GM12875 (cell line): ENCODE measurements around the gene MAPK1IP1L.
"Not testable (repeated sequence)": the region's sequence is repeated elsewhere in the genome, so short reads cannot be mapped to it uniquely, and the experiment has no call there.

ENCODE experiments used
- H3K4me3 ChIP-seq: one replicate; pipeline ENCODE4 v1.5.1; 2011; ENCODE audit warnings: low read depth, low read length, control low read depth
- CTCF ChIP-seq: IDR thresholded peaks from 2 replicates; pipeline ENCODE4 v1.5.1; 2011; ENCODE audit warnings: low read depth, mild to moderate bottlenecking, control low read depth, inconsistent platforms, low read length, moderate library complexity, borderline replicate concordance; ENCODE audit not compliant: insufficient read depth

MAPK1IP1L gene

DNA sequence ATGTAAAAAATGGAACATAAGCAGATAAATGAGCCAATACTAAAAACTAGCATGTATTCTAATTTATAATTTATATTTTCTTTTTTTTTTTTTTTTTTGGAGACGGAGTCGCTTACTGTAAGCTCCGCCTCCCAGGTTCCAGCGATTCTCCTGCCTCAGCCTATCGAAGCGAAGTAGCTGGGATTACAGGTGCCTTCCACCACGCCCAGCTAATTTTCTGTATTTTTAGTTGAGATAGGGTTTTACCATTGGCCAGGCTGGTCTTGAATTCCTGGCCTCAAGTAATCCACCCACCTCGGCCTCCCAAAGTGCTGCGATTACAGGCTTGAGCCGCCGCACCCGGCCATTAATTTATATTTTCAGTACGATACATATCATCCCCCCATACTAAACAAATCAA is 2.7 kb downstream of the MAPK1IP1L start:
- no peak for TF ChIP-seq CTCF
- no peak overlapping the region for H3K4me3 ChIP-seq

DNA sequence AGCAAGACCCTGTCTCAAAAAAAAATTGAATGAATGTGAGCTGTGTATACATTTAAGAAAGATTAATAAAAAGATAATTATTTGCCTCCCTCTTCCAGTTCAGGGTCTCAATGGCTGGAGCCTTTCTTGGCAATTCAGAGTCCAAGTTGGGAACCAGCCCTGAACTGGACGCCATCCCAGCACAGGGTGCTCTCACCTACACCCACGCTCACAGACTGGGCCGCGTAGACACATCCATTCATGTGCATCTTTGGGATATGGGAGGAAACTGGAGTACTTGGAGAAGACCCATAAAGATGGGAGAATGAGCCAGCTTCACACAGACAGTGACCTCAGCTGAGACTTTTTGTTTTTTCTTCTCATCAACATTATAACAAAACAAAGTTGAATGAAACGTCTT is 6.5 kb downstream of the MAPK1IP1L start:
- H3K4me3 ChIP-seq, result no peak overlapping the region
- TF ChIP-seq CTCF, result no peak

DNA sequence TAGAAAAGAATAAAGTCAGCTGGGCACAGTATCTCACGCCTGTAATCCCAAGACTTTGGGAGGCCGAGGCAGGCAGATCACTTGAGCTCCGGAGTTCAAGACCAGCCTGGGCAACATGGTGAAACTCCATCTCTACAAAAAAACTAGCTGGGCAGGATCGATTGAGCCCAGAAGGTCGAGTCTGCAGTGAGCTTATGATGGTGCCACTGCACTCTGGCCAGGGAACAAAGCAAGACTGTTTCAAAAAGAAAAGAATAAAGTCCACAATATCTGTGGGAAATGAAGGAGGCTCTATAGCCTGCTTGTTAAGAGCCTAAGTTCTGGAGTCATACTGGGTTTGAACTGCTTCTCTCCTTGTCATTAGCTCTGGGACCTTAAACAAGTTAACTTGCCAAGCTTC is 7.9 kb downstream of the MAPK1IP1L start:
- H3K4me3 ChIP-seq, result no peak overlapping the region
- no peak for TF ChIP-seq CTCF

DNA sequence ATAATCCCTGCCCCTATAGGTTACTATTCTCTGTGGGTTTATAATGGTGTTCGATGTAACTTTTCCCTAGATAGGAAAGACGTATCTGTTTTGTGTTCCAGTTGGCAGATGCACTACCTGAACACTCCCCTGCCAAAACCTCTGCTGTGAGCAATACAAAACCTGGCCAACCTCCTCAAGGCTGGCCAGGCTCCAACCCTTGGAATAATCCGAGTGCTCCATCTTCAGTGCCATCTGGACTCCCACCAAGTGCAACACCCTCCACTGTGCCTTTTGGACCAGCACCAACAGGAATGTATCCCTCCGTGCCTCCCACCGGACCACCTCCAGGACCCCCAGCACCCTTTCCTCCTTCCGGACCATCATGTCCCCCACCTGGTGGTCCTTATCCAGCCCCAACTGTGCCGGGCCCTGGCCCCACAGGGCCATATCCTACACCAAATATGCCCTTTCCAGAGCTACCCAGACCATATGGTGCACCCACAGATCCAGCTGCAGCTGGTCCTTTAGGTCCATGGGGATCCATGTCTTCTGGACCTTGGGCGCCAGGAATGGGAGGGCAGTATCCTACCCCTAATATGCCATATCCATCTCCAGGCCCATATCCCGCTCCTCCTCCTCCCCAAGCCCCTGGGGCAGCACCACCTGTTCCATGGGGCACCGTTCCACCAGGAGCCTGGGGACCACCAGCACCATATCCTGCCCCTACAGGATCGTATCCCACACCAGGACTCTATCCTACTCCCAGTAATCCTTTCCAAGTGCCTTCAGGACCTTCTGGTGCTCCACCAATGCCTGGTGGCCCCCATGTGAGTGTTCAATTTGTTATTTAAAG is 11.3 kb downstream of the MAPK1IP1L start:
- TF ChIP-seq CTCF, result no peak
- H3K4me3 ChIP-seq, result no peak overlapping the region

DNA sequence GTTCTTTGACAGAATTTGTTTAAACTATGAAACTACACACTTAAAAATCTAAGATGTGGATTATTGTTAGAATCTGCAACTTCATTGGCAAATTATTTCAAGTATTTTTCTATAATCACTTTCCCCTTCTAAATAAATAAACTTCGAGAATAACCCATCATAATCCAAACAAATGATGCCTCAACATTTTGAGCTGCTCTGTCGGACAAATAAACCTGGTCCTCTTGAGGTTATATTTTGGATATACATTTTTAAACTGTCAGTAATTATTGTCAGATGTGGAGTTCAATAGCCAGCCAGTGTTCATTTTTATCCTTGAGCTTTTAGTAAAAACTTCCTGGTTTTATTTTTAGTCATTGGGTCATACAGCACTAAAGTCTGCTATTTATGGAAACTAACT is 13.4 kb downstream of the MAPK1IP1L start:
- not testable (repeated sequence) for H3K4me3 ChIP-seq

DNA sequence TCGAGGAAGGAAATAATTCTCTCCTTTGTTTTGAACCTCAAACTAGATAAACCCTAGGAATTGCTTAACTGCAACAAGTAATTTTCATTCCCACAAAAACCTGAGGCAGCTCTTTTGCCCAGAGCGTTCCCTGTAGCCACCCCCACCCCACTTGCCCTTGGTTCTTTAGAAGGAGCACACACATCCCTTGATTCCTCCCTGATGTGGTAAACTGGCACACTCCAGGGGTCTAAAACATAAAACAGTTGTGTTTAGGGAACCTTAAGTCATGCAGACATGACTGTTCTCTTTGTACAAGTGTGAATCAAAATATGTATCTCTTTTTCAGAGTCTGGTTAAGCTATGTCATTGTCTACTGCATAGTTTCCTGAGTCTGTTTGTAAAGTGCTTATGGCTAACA is 14.0 kb downstream of the MAPK1IP1L start:
- no peak for TF ChIP-seq CTCF
- no peak overlapping the region for H3K4me3 ChIP-seq

GRCh38 chr14:55066223-55066622 is 14.8 kb downstream of the MAPK1IP1L start:
- H3K4me3 ChIP-seq, result no peak overlapping the region
- no peak for TF ChIP-seq CTCF
